ENCODE measurements around the gene BMX. TPM values are rescaled to one million over a fixed set of nuclear protein-coding genes. Genes with fewer than 3 reads are reported as not detected.

Gene BMX
- polyA plus RNA-seq, 1 experiment = not detected

GRCh38 chrX:15501506-15501905 lies 899 bp downstream of the BMX start:
- POLR2A ChIA-PET = no interaction called here
- Histone ChIP-seq H3K27me3 (ENCODE audit: control insufficient read depth, insufficient read depth, low read length) (no peaks in the 10 kb centered on the region), H3K27ac (ENCODE audit: low read depth, low read length) (no peak overlapping the region), H3K9me3 (ENCODE audit: control insufficient read depth, insufficient read depth, low read length) (no peaks in the 10 kb centered on the region), H3K4me3 (ENCODE audit: low read depth, low read length) (no peak overlapping the region)
- DNase-seq (ENCODE audit: low read depth, low spot score) = no peak
- CTCF ChIA-PET = interaction anchor here (0.6 kb wide), 2 partner anchors 84 to 1202 kb away, joined by 3 to 7 read pairs; no protein-coding TSS in a partner anchor
- TF ChIP-seq CTCF (IDR thresholded peaks at IDR 0.05; ENCODE audit: low read depth, low read length) = no peak

- H3K27me3 ChIP-seq (ENCODE audit: control insufficient read depth, insufficient read depth, low read length) = peaks cover 2% of the 10 kb centered on the region
- ChIA-PET POLR2A (no interaction called here), CTCF (no interaction called here)
- no peaks in the 10 kb centered on the region for H3K9me3 ChIP-seq (ENCODE audit: control insufficient read depth, insufficient read depth, low read length)
- DNase-seq (ENCODE audit: low read depth, low spot score) = no peak
- H3K27ac ChIP-seq (ENCODE audit: low read depth, low read length) = no peak overlapping the region
- TF ChIP-seq CTCF (IDR thresholded peaks at IDR 0.05; ENCODE audit: low read depth, low read length) = no peak
- no peak overlapping the region for H3K4me3 ChIP-seq (ENCODE audit: low read depth, low read length)
Measured at GRCh38 chrX:15504661-15505060, 4.1 kb downstream of the BMX start.

- no peak overlapping the region for H3K27ac ChIP-seq (ENCODE audit: low read depth, low read length)
- ChIA-PET CTCF (no interaction called here), POLR2A (no interaction called here)
- TF ChIP-seq CTCF (IDR thresholded peaks at IDR 0.05; ENCODE audit: low read depth, low read length) = no peak
- no peak overlapping the region for H3K4me3 ChIP-seq (ENCODE audit: low read depth, low read length)
- no peak for DNase-seq (ENCODE audit: low read depth, low spot score)
- H3K9me3 ChIP-seq (ENCODE audit: control insufficient read depth, insufficient read depth, low read length) = no peaks in the 10 kb centered on the region
- H3K27me3 ChIP-seq (ENCODE audit: control insufficient read depth, insufficient read depth, low read length) = peaks cover 2% of the 10 kb centered on the region
Measured at GRCh38 chrX:15505101-15505500, 4.5 kb downstream of the BMX start.

GRCh38 chrX:15507005-15507404 lies 6.4 kb downstream of the BMX start:
- H3K27ac ChIP-seq (ENCODE audit: low read depth, low read length) = no peak overlapping the region
- ChIA-PET POLR2A (no interaction called here), CTCF (no interaction called here)
- no peak for TF ChIP-seq CTCF (IDR thresholded peaks at IDR 0.05; ENCODE audit: low read depth, low read length)
- no peak overlapping the region for H3K4me3 ChIP-seq (ENCODE audit: low read depth, low read length)
- no peak for DNase-seq (ENCODE audit: low read depth, low spot score)
- H3K9me3 ChIP-seq (ENCODE audit: control insufficient read depth, insufficient read depth, low read length) = no peaks in the 10 kb centered on the region
- peaks cover 2% of the 10 kb centered on the region for H3K27me3 ChIP-seq (ENCODE audit: control insufficient read depth, insufficient read depth, low read length)

GRCh38 chrX:15509845-15510244 lies 9.2 kb downstream of the BMX start:
- DNase-seq (ENCODE audit: low read depth, low spot score) = no peak
- Histone ChIP-seq H3K27me3 (ENCODE audit: control insufficient read depth, insufficient read depth, low read length) (peaks cover 2% of the 10 kb centered on the region), H3K4me3 (ENCODE audit: low read depth, low read length) (no peak overlapping the region), H3K27ac (ENCODE audit: low read depth, low read length) (no peak overlapping the region), H3K9me3 (ENCODE audit: control insufficient read depth, insufficient read depth, low read length) (no peaks in the 10 kb centered on the region)
- POLR2A ChIA-PET = no interaction called here
- CTCF ChIA-PET = no interaction called here
- TF ChIP-seq CTCF (IDR thresholded peaks at IDR 0.05; ENCODE audit: low read depth, low read length) = no peak

Measured in AG04450 (cell line).